ENCODE data around the gene LRRK1. TPM values are rescaled to one million over a fixed set of nuclear protein-coding genes. Genes with fewer than 3 reads are reported as not detected.

The LRRK1 gene
- total and polyA plus RNA-seq, 2 donors (not counting 1 experiment from before 2014, with no cell fraction given) = 19.8 to 53.0 TPM

DNA sequence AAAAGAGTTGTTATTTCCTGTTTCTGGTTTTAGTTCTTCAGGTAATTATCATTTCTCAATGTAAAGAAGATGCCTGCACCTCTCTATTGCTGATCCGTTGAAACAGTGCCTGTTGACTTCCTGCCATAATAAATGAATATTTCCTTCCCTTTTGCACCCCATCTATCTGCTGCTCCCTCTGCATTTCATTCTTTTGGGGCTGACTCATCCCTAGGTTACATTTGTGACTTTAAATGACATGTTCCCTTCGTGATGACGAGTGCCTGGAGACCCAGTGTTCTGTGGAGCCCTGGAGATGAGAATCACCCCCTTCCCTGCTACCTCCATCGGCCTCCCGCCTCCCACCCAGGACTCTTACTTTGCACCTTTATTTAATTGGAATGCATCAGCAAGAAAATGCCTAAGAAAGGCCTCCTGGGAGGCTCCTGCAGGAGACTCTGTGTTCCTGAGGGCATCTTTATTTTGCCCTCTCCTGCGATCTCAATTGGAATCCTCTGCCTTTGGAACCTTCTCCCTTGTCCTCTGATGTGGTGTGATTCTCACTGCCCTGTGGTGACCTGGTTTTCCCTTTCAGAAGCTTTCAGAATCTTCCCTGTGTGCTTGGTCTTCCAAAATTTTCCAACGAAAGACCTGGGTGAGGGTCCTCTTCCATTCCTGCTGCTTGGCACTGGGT, 13.7 kb downstream of the LRRK1 start:
- H3K4me1 ChIP-seq (ENCODE audit: control insufficient read depth in 2 of 2, insufficient read depth in 2 of 2, low read length in 2 of 2) = peaks cover 49 to 60% of the 10 kb centered on the region in 2 donors
- WGBS (ENCODE audit: insufficient coverage) = 49% methylated on average over 5 of the region's 7 CpGs
- intact Hi-C loops (cut with micrococcal nuclease) = no loop called here
- peaks cover 33% of the 10 kb centered on the region for H3K79me2 ChIP-seq (ENCODE audit: control insufficient read depth, insufficient read depth, low read length)
- H3K27ac ChIP-seq (ENCODE audit: low read length in 2 of 2) = no peak overlapping the region
- no peaks in the 10 kb centered on the region for H3K9me3 ChIP-seq (ENCODE audit: control extremely low read depth in 1 of 3, control insufficient read depth in 2 of 3, insufficient read depth in 1 of 3, low read length in 2 of 3)
- peaks cover 21% of the 10 kb centered on the region for H4K20me1 ChIP-seq (ENCODE audit: control insufficient read depth, insufficient read depth, low read length, poor library complexity, severe bottlenecking)
- POLR2A ChIA-PET = no interaction called here
- TF ChIP-seq, protein P1, sequence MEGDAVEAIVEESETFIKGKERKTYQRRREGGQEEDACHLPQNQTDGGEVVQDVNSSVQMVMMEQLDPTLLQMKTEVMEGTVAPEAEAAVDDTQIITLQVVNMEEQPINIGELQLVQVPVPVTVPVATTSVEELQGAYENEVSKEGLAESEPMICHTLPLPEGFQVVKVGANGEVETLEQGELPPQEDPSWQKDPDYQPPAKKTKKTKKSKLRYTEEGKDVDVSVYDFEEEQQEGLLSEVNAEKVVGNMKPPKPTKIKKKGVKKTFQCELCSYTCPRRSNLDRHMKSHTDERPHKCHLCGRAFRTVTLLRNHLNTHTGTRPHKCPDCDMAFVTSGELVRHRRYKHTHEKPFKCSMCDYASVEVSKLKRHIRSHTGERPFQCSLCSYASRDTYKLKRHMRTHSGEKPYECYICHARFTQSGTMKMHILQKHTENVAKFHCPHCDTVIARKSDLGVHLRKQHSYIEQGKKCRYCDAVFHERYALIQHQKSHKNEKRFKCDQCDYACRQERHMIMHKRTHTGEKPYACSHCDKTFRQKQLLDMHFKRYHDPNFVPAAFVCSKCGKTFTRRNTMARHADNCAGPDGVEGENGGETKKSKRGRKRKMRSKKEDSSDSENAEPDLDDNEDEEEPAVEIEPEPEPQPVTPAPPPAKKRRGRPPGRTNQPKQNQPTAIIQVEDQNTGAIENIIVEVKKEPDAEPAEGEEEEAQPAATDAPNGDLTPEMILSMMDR (IDR thresholded peaks at IDR 0.05) = no peak
- TF ChIP-seq EZH2 (IDR thresholded peaks at IDR 0.05; ENCODE audit: borderline replicate concordance, insufficient read depth, low read depth, low read length, poor library complexity, severe bottlenecking) = no peak
- H3K4me2 ChIP-seq (replicated peaks; ENCODE audit: low read depth, low read length, poor library complexity, severe bottlenecking) = peak overlapping the region; percentile 40
- ATAC-seq (ENCODE audit: low read depth) (no peak), DNase-seq (no peak)
- Mint-ChIP-seq H3K4me1 (peaks cover 66% of the 10 kb centered on the region), H3K4me3 (peak overlapping the region; percentile 41), H3K27ac (peak overlapping the region; percentile 26), H3K9me3 (ENCODE audit: insufficient read depth) (no peaks in the 10 kb centered on the region), H3K27me3 (no peaks in the 10 kb centered on the region)
- H3K4me3 ChIP-seq (ENCODE audit: control extremely low read depth in 1 of 5, extremely low read depth in 1 of 5, insufficient read depth in 1 of 5, low read depth in 2 of 5, low read length in 4 of 5) = peak overlapping the region in 1 of 5 experiments; percentile 11
- no peak overlapping the region for H3K9ac ChIP-seq (ENCODE audit: low read length)
- peaks cover 0 to 12% of the 10 kb centered on the region in 2 experiments for H3K36me3 ChIP-seq (replicated peaks in 1 of 2; ENCODE audit: control extremely low read depth in 1 of 2, control insufficient read depth in 1 of 2, extremely low read depth in 1 of 2, insufficient read depth in 2 of 2, low read length in 1 of 2)
- no peak overlapping the region for H2AFZ ChIP-seq (ENCODE audit: insufficient read depth, low read depth, low read length, poor library complexity, severe bottlenecking)
- CTCF ChIA-PET = interaction anchor here (1.1 to 1.7 kb wide), 2 partner anchors 14 to 16 kb away, joined by 3 to 5 read pairs; partner anchors contain the start of gene LRRK1
- H3K27me3 ChIP-seq (replicated peaks in 1 of 4; ENCODE audit: control extremely low read depth in 1 of 4, control insufficient read depth in 3 of 4, insufficient read depth in 4 of 4, low read length in 3 of 4) = no peaks in the 10 kb centered on the region

DNA sequence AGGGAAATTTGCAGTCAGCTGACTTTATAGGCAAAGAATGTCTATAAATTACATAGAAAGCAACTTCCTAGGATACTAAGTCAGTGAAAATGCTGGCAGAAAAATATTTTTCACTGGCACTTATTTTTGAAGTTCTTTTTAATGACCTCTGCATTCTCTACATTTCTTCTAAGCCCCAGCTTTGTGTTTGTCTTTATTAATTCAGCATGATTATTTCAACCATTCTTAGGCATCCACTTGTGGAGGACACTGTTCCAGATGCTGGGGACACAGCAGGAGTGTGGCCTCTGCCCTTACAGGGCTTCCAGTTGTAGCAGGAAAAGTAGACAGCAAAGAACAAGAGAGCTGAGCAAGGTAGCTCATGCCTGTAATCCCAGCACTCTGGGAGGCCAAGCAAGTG, 15.0 kb downstream of the LRRK1 start:
- H3K36me3 ChIP-seq (replicated peaks in 1 of 2; ENCODE audit: control extremely low read depth in 1 of 2, control insufficient read depth in 1 of 2, extremely low read depth in 1 of 2, insufficient read depth in 2 of 2, low read length in 1 of 2) = peaks cover 0 to 7% of the 10 kb centered on the region in 2 experiments
- no peak for TF ChIP-seq EZH2 (IDR thresholded peaks at IDR 0.05; ENCODE audit: borderline replicate concordance, insufficient read depth, low read depth, low read length, poor library complexity, severe bottlenecking)
- TF ChIP-seq, protein P1 (IDR thresholded peaks at IDR 0.05) = no peak
- H3K4me2 ChIP-seq (replicated peaks; ENCODE audit: low read depth, low read length, poor library complexity, severe bottlenecking) = no peak overlapping the region
- intact Hi-C loops (cut with micrococcal nuclease) = loop anchor here (2.0 kb wide), 1 partner anchor 15 kb away; the partner anchor contains the start of gene LRRK1
- Mint-ChIP-seq H3K4me3 (no peak overlapping the region), H3K4me1 (peaks cover 56% of the 10 kb centered on the region), H3K9me3 (ENCODE audit: insufficient read depth) (no peaks in the 10 kb centered on the region), H3K27me3 (no peaks in the 10 kb centered on the region), H3K27ac (no peak overlapping the region)
- H3K79me2 ChIP-seq (ENCODE audit: control insufficient read depth, insufficient read depth, low read length) = peaks cover 38% of the 10 kb centered on the region
- ATAC-seq (ENCODE audit: low read depth) (peak; percentile 8), DNase-seq (no peak)
- ChIA-PET POLR2A (interaction anchor here (0.6 kb wide), 1 partner anchor 36 kb away, joined by 6 read pairs; no protein-coding TSS in a partner anchor), CTCF (interaction anchor here (0.7 to 1.7 kb wide), 4 partner anchors 10 to 71 kb away, joined by 3 to 5 read pairs (median 4); partner anchors contain the start of gene LRRK1)
- H3K4me3 ChIP-seq (ENCODE audit: control extremely low read depth in 1 of 5, extremely low read depth in 1 of 5, insufficient read depth in 1 of 5, low read depth in 2 of 5, low read length in 4 of 5) = no peak overlapping the region
- peaks cover 21% of the 10 kb centered on the region for H4K20me1 ChIP-seq (ENCODE audit: control insufficient read depth, insufficient read depth, low read length, poor library complexity, severe bottlenecking)
- no peak overlapping the region for H3K9ac ChIP-seq (ENCODE audit: low read length)
- peaks cover 48 to 56% of the 10 kb centered on the region in 2 donors for H3K4me1 ChIP-seq (ENCODE audit: control insufficient read depth in 2 of 2, insufficient read depth in 2 of 2, low read length in 2 of 2)
- no peak overlapping the region for H2AFZ ChIP-seq (ENCODE audit: insufficient read depth, low read depth, low read length, poor library complexity, severe bottlenecking)
- no peaks in the 10 kb centered on the region for H3K27me3 ChIP-seq (replicated peaks in 1 of 4; ENCODE audit: control extremely low read depth in 1 of 4, control insufficient read depth in 3 of 4, insufficient read depth in 4 of 4, low read length in 3 of 4)
- H3K27ac ChIP-seq (ENCODE audit: low read length in 2 of 2) = no peak overlapping the region
- H3K9me3 ChIP-seq (ENCODE audit: control extremely low read depth in 1 of 3, control insufficient read depth in 2 of 3, insufficient read depth in 1 of 3, low read length in 2 of 3) = no peaks in the 10 kb centered on the region
